Measurements from ENCODE around the gene GARIN5B.
A peak's percentile ranks its signal among the peaks of the same experiment; 100 is the strongest.
"Not testable (repeated sequence)": the region's sequence is repeated elsewhere in the genome, so short reads cannot be mapped to it uniquely, and the experiment has no call there.

Gene GARIN5B

DNA sequence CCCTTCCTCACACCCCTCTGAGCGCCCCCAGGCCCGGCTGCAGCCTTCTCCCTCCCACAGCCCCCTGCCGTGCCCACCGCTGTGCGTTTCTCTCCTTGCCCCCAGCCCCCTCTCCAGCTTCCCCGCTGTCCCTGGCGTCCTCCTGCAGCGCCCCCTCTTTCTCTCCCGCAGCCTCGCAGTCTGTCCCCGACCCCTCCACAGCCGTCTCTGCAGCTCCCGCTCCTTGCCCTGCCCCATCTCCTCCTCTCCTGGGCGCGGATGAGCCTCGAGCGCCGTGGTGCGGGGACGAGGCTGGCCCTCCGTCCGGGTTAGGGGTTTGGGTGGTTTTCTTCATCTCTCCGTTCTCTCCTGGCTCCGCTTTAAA lies 22.3 kb downstream of the GARIN5B start:
- H3K4me3 ChIP-seq (ENCODE audit: low read length): peak overlapping the region; percentile 92
- peaks cover 13% of the 10 kb centered on the region for H3K36me3 ChIP-seq (ENCODE audit: control insufficient read depth, insufficient read depth, low read length, severe bottlenecking)
- H3K4me1 ChIP-seq (ENCODE audit: control insufficient read depth, insufficient read depth, low read length): peaks cover 24% of the 10 kb centered on the region
- peaks cover 9% of the 10 kb centered on the region for H3K27me3 ChIP-seq (replicated peaks; ENCODE audit: control insufficient read depth, insufficient read depth, low read length)
- peak overlapping the region; percentile 94 for H3K9ac ChIP-seq (ENCODE audit: low read length)
- H3K9me3 ChIP-seq (ENCODE audit: control insufficient read depth, low read length): no peaks in the 10 kb centered on the region
- peak; percentile 51 for DNase-seq (ENCODE audit: low read depth)

DNA sequence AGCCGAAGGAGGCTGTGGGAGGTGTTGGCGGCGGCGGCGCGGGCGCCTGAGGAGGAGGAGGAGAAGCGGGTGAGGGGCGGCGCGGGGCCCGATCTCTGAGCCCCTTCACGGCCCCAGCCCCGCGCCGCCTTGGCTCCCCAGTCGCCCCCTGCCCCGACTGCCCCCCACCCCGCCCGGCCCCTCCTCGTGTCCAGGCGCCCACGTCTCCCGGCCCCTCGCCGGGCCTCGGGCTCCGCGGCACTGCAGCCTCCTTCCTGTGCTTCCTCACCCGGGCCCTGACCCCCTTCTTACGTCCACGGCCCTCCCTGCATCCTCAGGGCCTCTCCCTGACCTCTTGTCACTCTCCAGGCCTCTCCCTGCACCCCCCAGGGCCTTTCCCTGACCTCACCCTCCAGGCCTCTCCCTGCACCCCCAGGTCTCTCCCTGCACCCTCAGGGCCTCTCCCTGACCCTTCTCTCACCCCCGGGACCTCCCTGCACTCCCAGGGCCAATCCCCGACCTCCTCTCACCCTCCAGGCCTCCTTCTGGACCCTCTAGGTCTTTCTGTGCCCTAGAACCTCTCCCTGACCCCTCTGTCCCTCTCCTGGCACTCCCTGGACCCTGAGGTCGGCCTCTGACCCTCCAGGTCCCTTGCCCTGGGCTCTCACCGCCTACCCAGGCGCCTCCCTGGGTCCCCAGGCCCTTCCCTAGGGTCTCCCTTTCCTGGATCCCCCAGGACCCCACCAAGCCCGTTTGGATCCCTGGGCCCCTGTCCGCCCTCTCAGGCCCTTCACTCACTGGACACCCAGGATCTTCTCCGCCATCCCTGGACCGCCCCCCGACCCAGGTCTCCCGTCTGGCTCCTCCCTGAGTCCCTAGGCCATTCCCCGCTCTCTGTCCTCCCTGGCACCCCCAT lies 22.9 kb downstream of the GARIN5B start:
- no peak for DNase-seq (ENCODE audit: low read depth)
- peaks cover 18% of the 10 kb centered on the region for H3K4me1 ChIP-seq (ENCODE audit: control insufficient read depth, insufficient read depth, low read length)

DNA sequence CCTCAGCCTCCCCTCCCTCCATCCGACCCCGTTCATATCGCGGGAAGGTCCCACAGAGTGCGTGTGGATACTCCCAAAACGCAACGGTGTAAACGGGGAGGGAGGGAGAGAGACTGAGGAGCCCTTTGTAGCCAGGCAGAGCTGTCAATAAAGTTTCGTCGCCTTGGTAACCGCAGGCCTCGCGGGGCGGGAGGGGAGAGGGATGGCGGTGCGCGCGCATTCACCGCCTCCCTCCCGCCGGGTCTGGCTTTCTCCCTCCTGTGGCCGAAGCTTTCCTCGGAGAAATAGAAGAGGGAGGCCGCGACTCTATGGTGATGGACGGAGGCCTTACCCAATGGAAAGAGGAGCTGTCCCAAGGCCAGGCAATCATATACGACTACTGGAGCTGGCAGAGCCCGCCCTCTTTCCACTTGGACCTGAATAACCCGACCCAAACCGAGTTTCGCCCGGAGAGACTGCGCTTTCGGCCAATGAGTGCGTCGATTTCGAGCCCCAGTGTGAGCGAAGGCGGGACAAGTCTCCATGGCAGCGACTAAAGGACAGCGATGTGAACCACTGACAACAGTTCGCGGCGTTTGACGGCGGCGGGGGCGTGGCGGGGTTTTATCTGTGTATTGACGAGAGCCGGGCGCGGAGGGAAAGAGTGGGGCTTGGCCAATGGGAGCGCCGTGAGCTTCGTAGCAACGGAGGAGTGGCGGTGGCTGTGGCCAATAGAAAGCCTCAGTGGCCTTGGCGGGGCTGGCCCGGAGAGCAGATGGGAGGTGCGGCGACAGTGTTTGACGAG lies 23.8 kb downstream of the GARIN5B start, which contains the start of gene KMT5C:
Gene KMT5C, plus strand, starts transcription at position 772 of the 784 bp plus-strand sequence. CDS start 2,061 bp downstream, outside the sequence.
- no peaks in the 10 kb centered on the region for H3K9me3 ChIP-seq (ENCODE audit: control insufficient read depth, low read length)
- H3K4me3 ChIP-seq (ENCODE audit: low read length): peak within 1 kb of the TSS; percentile 92
- peaks cover 17% of the 10 kb centered on the region for H3K4me1 ChIP-seq (ENCODE audit: control insufficient read depth, insufficient read depth, low read length)
- peak; percentile 100 for DNase-seq (ENCODE audit: low read depth)
- H3K9ac ChIP-seq (ENCODE audit: low read length): peak within 1 kb of the TSS; percentile 94
- peaks cover 13% of the 10 kb centered on the region for H3K36me3 ChIP-seq (ENCODE audit: control insufficient read depth, insufficient read depth, low read length, severe bottlenecking)
- H3K27me3 ChIP-seq (replicated peaks; ENCODE audit: control insufficient read depth, insufficient read depth, low read length): peaks cover 9% of the 10 kb centered on the region

More for the DNA sequence above, 22.9 kb downstream of the GARIN5B start:
- Histone ChIP-seq H3K4me3 (ENCODE audit: low read length) (peak overlapping the region; percentile 92), H3K9ac (ENCODE audit: low read length) (peak overlapping the region; percentile 94), H3K9me3 (ENCODE audit: control insufficient read depth, low read length) (no peaks in the 10 kb centered on the region), H3K36me3 (ENCODE audit: control insufficient read depth, insufficient read depth, low read length, severe bottlenecking) (peaks cover 13% of the 10 kb centered on the region), H3K27me3 (replicated peaks; ENCODE audit: control insufficient read depth, insufficient read depth, low read length) (peaks cover 9% of the 10 kb centered on the region)

DNA sequence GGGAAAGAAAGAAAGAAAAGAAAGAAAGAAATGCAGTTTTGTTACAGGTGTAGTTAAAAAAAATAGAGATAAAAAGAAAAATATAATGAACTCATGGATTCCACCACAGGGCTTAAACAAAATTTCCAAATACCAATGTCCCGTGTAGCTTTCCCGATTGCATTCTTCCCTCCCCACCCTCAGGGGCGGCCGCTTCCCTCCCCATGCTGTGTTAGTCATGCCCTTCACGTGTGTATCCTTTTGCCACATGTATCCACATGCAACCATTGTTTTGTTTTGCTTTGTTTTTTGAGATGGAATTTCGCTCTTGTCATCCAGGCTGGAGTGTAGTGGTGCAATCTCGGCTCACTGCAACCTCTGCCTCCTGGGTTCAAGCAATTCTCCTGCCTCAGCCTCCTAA lies 27.0 kb downstream of the GARIN5B start:
- Histone ChIP-seq H3K4me1 (ENCODE audit: control insufficient read depth, insufficient read depth, low read length) (peaks cover 14% of the 10 kb centered on the region), H3K9me3 (ENCODE audit: control insufficient read depth, low read length) (no peaks in the 10 kb centered on the region), H3K27me3 (replicated peaks; ENCODE audit: control insufficient read depth, insufficient read depth, low read length) (peaks cover 9% of the 10 kb centered on the region), H3K4me3 (ENCODE audit: low read length) (no peak overlapping the region), H3K36me3 (ENCODE audit: control insufficient read depth, insufficient read depth, low read length, severe bottlenecking) (no peaks in the 10 kb centered on the region), H3K9ac (ENCODE audit: low read length) (no peak overlapping the region)
- DNase-seq (ENCODE audit: low read depth): peak; percentile 61

GRCh38 chr19:55333870-55334269 lies 29.2 kb downstream of the GARIN5B start:
- Histone ChIP-seq H3K4me3 (ENCODE audit: low read length) (no peak overlapping the region), H3K27me3 (replicated peaks; ENCODE audit: control insufficient read depth, insufficient read depth, low read length) (peaks cover 9% of the 10 kb centered on the region), H3K9me3 (ENCODE audit: control insufficient read depth, low read length) (no peaks in the 10 kb centered on the region), H3K9ac (ENCODE audit: low read length) (no peak overlapping the region), H3K4me1 (ENCODE audit: control insufficient read depth, insufficient read depth, low read length) (peaks cover 6% of the 10 kb centered on the region), H3K36me3 (ENCODE audit: control insufficient read depth, insufficient read depth, low read length, severe bottlenecking) (no peaks in the 10 kb centered on the region)
- no peak for DNase-seq (ENCODE audit: low read depth)

GRCh38 chr19:55329791-55330190 lies 33.3 kb downstream of the GARIN5B start:
- not testable (repeated sequence) for H3K9ac ChIP-seq (ENCODE audit: low read length); H3K36me3 ChIP-seq (ENCODE audit: control insufficient read depth, insufficient read depth, low read length, severe bottlenecking); H3K9me3 ChIP-seq (ENCODE audit: control insufficient read depth, low read length)

GRCh38 chr19:55328774-55329318 lies 34.2 kb downstream of the GARIN5B start:
- not testable (repeated sequence) for H3K9me3 ChIP-seq (ENCODE audit: control insufficient read depth, low read length); H3K4me1 ChIP-seq (ENCODE audit: control insufficient read depth, insufficient read depth, low read length); H3K9ac ChIP-seq (ENCODE audit: low read length); H3K36me3 ChIP-seq (ENCODE audit: control insufficient read depth, insufficient read depth, low read length, severe bottlenecking); DNase-seq (ENCODE audit: low read depth); H3K4me3 ChIP-seq (ENCODE audit: low read length); H3K27me3 ChIP-seq (replicated peaks; ENCODE audit: control insufficient read depth, insufficient read depth, low read length)

More at GRCh38 chr19:55329791-55330190, 33.3 kb downstream of the GARIN5B start:
- H3K4me1 ChIP-seq (ENCODE audit: control insufficient read depth, insufficient read depth, low read length); H3K27me3 ChIP-seq (replicated peaks; ENCODE audit: control insufficient read depth, insufficient read depth, low read length); H3K4me3 ChIP-seq (ENCODE audit: low read length): not testable (repeated sequence)
- DNase-seq (ENCODE audit: low read depth): peak; percentile 36

GRCh38 chr19:55325172-55325571 lies 37.9 kb downstream of the GARIN5B start, which contains the start of gene TMEM150B:
TSS of gene TMEM150B (minus strand) at chr19:55325341. CDS start at chr19:55321036, 4,305 bp downstream.
- Histone ChIP-seq H3K27me3 (replicated peaks; ENCODE audit: control insufficient read depth, insufficient read depth, low read length) (peaks cover 11% of the 10 kb centered on the region), H3K36me3 (ENCODE audit: control insufficient read depth, insufficient read depth, low read length, severe bottlenecking) (no peaks in the 10 kb centered on the region), H3K4me3 (ENCODE audit: low read length) (no peak within 1 kb of the TSS), H3K4me1 (ENCODE audit: control insufficient read depth, insufficient read depth, low read length) (peaks cover 6% of the 10 kb centered on the region), H3K9ac (ENCODE audit: low read length) (no peak within 1 kb of the TSS), H3K9me3 (ENCODE audit: control insufficient read depth, low read length) (no peaks in the 10 kb centered on the region)
- no peak for DNase-seq (ENCODE audit: low read depth)

DNA sequence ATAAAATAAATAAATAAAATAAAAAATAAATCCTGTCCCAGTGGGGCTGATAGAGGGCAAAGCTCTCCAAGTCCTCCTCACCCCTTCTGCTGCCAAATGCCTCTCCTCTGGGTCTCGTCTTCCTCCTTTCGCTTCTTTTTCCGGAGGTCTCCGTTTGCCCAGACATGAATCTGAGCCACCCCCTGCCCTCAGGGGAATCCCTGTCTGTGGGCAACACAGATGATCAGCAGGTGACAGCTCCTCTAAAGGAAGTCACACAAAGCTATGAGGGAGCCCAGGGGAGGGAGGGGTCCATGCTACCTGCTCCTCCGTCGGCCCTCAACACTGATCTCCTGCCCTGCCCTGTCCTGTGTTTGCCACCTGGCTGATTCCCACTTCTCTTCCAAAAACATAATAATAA lies 38.4 kb downstream of the GARIN5B start:
- Histone ChIP-seq H3K27me3 (replicated peaks; ENCODE audit: control insufficient read depth, insufficient read depth, low read length) (peaks cover 15% of the 10 kb centered on the region), H3K9ac (ENCODE audit: low read length) (no peak overlapping the region), H3K4me1 (ENCODE audit: control insufficient read depth, insufficient read depth, low read length) (peaks cover 8% of the 10 kb centered on the region), H3K9me3 (ENCODE audit: control insufficient read depth, low read length) (no peaks in the 10 kb centered on the region), H3K36me3 (ENCODE audit: control insufficient read depth, insufficient read depth, low read length, severe bottlenecking) (no peaks in the 10 kb centered on the region), H3K4me3 (ENCODE audit: low read length) (no peak overlapping the region)
- DNase-seq (ENCODE audit: low read depth): no peak

- peaks cover 4% of the 10 kb centered on the region for H3K4me1 ChIP-seq (ENCODE audit: control insufficient read depth, insufficient read depth, low read length)
- no peak overlapping the region for H3K4me3 ChIP-seq (ENCODE audit: low read length)
- H3K9ac ChIP-seq (ENCODE audit: low read length): no peak overlapping the region
- peaks cover 15% of the 10 kb centered on the region for H3K27me3 ChIP-seq (replicated peaks; ENCODE audit: control insufficient read depth, insufficient read depth, low read length)
- DNase-seq (ENCODE audit: low read depth): no peak
- no peaks in the 10 kb centered on the region for H3K9me3 ChIP-seq (ENCODE audit: control insufficient read depth, low read length)
- H3K36me3 ChIP-seq (ENCODE audit: control insufficient read depth, insufficient read depth, low read length, severe bottlenecking): no peaks in the 10 kb centered on the region
Observed at GRCh38 chr19:55322204-55322885, 40.7 kb downstream of the GARIN5B start.

All from adipocyte (in vitro differentiated cells).